ENCODE data around the gene BICC1.

The BICC1 gene, protein sequence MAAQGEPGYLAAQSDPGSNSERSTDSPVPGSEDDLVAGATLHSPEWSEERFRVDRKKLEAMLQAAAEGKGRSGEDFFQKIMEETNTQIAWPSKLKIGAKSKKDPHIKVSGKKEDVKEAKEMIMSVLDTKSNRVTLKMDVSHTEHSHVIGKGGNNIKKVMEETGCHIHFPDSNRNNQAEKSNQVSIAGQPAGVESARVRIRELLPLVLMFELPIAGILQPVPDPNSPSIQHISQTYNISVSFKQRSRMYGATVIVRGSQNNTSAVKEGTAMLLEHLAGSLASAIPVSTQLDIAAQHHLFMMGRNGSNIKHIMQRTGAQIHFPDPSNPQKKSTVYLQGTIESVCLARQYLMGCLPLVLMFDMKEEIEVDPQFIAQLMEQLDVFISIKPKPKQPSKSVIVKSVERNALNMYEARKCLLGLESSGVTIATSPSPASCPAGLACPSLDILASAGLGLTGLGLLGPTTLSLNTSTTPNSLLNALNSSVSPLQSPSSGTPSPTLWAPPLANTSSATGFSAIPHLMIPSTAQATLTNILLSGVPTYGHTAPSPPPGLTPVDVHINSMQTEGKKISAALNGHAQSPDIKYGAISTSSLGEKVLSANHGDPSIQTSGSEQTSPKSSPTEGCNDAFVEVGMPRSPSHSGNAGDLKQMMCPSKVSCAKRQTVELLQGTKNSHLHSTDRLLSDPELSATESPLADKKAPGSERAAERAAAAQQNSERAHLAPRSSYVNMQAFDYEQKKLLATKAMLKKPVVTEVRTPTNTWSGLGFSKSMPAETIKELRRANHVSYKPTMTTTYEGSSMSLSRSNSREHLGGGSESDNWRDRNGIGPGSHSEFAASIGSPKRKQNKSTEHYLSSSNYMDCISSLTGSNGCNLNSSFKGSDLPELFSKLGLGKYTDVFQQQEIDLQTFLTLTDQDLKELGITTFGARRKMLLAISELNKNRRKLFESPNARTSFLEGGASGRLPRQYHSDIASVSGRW

DNA sequence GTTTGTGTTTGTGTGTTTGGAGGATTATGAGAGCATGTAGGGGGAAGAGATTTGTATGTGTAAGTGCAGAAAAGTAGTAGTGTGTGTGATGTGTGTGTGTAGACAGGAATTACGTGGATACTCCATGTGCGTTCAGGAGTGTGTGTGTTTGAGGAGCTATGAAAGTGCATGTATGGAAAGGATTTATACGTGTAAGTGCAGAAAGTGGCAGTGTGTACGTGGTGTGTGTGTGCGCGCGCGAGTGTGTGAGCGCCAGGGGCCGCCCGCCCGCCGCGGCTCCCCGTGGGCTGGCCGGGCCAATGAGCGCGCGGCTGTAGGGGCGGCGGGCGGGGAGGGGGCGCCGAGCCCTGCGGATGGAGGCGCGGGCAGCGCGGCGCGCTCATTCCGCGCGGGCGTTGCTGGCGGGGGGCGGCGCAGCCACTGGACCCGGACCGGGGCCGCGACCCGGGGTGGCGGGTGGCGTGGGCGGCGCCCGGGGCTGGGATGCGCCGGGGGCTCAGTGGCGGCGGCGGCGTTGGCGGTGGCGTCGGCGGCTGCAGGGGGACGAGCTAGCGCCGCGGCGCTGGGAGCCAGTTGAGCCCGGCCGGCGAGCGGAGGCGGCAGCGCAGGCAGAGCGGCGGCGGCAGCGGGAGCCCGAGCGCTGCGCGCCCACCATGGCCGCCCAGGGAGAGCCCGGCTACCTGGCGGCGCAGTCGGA, at the start of gene BICC1:
BICC1 (plus strand) TSS at position 382 of the 697 bp plus-strand sequence; CDS start at position 654, 272 bp downstream.
- no peak for TF ChIP-seq GATA2 (IDR thresholded peaks at IDR 0.05; ENCODE audit: low read depth, low read length)
- no peak for TF ChIP-seq GATA3 (IDR thresholded peaks at IDR 0.05; ENCODE audit: low read depth, low read length)

DNA sequence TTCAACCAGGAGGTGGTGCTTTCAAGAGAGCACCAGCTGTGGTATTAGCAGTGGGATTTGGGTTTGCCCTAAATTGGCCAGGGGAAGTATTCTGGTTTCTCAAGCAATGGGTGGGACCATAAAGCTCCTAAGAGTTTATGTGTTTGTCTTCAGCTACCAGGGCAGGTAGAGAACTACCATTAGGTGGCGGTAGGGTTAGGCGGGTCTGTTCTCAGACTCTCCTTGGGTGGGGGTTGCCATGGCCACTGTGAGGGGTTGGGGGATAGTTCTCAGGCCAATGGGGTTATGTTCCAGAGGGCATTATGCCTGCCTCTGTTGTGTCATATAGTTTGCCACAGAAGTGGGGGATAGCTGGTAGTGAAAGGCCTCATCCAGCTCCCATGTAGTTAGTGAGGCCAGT, 47.7 kb upstream of the BICC1 start:
- TF ChIP-seq GATA2 (IDR thresholded peaks at IDR 0.05; ENCODE audit: low read depth, low read length) (no peak), GATA3 (IDR thresholded peaks at IDR 0.05; ENCODE audit: low read depth, low read length) (no peak)

DNA sequence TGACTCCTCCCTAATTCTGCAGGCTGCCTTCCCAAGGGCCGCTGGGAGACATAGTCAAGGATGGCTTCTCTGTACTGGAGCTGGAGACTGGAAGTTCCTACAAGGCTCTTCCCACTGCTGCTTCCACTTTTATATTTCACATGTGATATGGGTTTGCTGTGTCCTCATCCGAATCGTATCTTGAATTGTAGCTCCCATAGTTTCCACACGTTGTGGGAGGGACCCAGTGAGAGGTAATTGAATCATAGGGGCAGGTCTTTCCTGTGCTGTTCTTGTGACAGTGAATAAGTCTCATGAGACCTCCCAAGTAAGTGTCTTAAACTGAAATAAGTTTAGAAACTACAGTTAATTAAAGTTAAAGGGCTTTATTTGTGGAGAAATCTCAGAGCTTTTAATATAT, 47.0 kb upstream of the BICC1 start:
- TF ChIP-seq GATA3 (IDR thresholded peaks at IDR 0.05; ENCODE audit: low read depth, low read length) = no peak
- no peak for TF ChIP-seq GATA2 (IDR thresholded peaks at IDR 0.05; ENCODE audit: low read depth, low read length)

DNA sequence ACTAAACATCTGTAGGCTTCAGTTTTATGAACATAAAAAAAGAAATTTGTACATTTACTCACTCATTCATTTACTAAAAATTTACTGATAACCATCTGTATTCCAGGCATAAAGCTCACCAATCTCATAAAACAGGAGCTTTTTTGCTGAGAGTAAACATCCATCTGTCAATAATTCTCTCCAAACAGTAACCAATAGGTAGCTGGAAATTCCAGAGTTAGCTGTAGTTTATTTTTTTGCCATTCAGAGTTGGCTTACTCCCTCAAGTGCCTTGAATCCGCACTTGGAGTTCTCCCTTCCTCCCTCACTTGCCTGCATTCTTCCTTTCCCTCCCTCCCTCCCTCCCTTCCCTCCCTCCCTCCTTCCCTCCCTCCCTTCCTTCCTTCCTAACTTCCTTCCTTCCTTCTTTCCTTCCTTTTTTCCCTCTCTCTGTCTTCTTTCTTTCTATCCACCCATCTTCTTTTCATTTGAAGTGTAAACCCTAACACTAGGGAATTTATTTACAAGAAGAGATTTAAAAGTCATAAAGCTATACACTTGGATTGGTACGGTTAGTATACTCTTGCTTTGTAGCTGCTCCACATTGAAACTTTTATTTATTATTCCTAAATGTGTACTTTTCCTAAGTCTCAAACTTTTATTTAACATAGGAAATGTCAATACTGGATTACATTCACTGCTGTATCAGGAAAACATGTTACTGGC, 44.6 kb upstream of the BICC1 start:
- TF ChIP-seq GATA2 (IDR thresholded peaks at IDR 0.05; ENCODE audit: low read depth, low read length) = no peak
- no peak for TF ChIP-seq GATA3 (IDR thresholded peaks at IDR 0.05; ENCODE audit: low read depth, low read length)

DNA sequence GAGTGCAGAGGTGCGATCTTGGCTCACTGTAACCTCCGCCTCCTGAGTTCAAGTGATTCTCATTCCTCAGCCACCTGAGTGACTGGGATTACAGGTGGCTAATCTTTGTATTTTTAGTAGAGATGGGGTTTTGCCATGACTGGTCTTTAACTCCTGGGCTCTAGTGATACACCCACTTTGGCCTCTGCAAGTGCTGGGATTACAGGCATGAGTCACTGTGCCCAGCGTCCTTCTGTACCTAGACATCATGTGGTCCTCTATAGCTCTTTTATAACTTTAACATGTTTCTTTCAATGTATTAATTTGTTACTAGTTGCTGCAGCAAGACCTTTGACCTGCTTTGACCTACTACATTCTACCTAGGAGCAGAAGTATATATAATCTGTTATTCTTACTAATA, 38.7 kb upstream of the BICC1 start:
- TF ChIP-seq GATA2 (IDR thresholded peaks at IDR 0.05; ENCODE audit: low read depth, low read length) (no peak), GATA3 (IDR thresholded peaks at IDR 0.05; ENCODE audit: low read depth, low read length) (no peak)

DNA sequence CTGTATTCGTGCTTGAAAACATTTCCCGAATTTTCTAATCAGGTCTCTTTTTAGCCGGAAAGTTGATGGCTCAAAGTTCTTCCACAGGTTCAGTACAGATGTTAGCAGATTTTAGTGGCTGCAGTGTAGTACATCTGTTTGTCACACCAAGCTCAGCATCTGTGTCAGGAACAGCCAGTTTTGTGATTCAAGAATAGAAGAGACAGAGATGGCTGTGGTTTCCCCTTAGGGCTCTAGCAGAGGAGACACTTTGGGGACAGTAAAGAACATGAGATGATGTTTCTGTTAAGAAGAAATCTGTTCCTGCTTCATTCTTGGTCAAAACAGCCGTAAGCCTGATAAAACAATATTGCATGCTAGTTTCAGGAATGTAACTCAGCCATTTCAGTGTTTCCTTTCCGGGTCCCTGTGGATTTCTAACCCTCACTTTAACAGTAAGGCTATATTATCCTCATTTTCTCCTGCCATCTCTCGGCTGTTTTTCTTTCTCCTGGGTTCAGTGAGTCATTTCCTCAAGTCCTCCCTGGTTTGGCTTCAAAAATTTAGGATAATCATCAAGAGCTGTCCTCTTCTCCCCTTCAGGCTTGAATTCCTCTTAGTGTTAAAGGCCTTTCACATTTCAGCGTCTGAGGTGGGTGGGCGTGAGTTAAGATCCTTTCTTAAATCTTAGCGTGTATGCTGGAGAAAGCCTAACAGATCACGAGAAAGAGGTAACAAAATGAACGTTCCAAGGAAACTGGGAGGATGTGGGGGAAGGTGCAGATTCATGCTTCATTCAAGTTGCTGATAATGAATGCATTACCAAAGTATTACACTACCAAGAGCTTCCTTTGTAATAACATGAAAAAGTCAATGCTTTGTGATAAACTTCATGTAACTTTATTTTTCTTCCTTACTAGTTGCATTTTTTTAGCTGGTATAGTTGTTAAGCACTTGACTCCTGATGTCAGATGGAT, 37.1 kb upstream of the BICC1 start:
- TF ChIP-seq GATA2 (IDR thresholded peaks at IDR 0.05; ENCODE audit: low read depth, low read length) (no peak), GATA3 (IDR thresholded peaks at IDR 0.05; ENCODE audit: low read depth, low read length) (no peak)

DNA sequence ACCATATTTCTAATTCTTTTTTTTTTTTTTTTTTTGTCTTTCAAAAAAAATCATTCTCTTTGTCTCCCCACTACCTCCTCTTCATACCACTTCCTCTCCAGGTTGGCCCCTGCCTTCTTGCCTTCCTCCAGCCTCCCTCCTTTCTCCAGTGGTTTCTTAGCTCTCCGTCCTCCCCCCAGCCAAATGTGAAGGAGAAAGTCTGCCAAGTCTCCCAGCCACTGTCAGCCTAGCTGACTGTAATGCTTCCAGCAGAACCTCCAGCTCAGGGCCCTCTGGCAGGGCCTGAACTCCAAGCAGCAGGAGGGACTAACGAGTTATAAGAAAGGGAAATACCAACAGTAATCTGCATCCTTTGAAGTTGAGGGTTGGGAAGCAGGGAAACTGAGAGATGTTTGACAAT, 35.5 kb upstream of the BICC1 start:
- TF ChIP-seq GATA2 (IDR thresholded peaks at IDR 0.05; ENCODE audit: low read depth, low read length) (no peak), GATA3 (IDR thresholded peaks at IDR 0.05; ENCODE audit: low read depth, low read length) (no peak)

DNA sequence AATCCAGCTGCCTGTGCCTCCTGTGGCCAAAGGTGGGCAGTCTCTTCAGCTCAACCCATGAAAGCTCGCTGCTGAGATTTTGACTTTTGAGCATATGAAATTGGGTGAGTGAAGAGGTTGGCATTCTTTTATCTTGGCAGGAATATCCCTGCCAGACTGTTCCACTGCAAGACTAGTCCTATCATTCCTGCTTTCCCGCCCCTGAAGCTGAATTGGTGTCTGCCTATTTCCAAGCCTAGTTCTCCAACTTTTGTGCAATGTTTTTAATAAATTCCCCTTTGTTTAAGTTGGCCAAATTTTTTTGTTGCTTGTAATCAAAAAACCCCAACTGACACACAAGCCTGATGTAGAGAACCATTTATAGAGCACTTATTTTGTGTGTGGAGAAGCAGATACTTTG, 34.8 kb upstream of the BICC1 start:
- no peak for TF ChIP-seq GATA2 (IDR thresholded peaks at IDR 0.05; ENCODE audit: low read depth, low read length)
- no peak for TF ChIP-seq GATA3 (IDR thresholded peaks at IDR 0.05; ENCODE audit: low read depth, low read length)

DNA sequence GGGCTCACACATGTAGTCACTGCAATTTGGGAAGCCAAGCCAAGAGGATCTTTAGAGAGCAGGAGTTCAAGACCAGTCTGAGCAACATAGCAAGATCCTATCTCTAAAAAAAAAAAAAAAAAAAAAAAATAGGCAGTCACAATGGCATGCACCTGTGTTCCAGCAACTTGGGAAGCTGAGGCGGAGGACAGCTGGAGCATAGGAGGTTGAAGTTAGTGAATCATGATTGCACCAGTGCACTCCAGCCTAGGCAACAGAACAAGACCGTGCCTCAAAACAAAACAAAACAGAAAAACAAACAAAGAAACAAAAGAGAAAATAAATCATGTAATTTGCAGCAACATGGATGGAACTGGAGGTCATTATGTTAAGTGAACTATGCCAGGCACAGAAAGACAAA, 33.6 kb upstream of the BICC1 start:
- TF ChIP-seq GATA2 (IDR thresholded peaks at IDR 0.05; ENCODE audit: low read depth, low read length) (no peak), GATA3 (IDR thresholded peaks at IDR 0.05; ENCODE audit: low read depth, low read length) (no peak)

DNA sequence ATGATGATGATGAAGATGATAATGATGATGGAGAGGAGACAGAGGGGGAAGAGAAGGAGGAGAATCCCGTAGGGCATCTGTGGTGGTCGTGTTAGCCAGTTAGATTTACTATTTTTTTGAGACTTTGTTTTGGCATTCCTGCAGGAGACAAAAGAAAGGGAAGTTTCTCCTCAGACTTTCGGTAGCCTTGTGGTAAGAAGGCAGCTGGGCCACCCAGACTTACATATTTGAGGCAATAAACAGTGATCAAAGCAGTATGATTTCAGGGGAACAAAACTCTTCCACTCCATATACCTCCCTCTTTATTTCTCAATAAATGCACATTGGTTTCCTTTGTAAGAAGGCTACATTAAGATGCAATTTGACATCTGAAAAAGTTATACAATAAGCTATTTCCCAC, 32.4 kb upstream of the BICC1 start:
- TF ChIP-seq GATA3 (IDR thresholded peaks at IDR 0.05; ENCODE audit: low read depth, low read length) = no peak
- no peak for TF ChIP-seq GATA2 (IDR thresholded peaks at IDR 0.05; ENCODE audit: low read depth, low read length)

DNA sequence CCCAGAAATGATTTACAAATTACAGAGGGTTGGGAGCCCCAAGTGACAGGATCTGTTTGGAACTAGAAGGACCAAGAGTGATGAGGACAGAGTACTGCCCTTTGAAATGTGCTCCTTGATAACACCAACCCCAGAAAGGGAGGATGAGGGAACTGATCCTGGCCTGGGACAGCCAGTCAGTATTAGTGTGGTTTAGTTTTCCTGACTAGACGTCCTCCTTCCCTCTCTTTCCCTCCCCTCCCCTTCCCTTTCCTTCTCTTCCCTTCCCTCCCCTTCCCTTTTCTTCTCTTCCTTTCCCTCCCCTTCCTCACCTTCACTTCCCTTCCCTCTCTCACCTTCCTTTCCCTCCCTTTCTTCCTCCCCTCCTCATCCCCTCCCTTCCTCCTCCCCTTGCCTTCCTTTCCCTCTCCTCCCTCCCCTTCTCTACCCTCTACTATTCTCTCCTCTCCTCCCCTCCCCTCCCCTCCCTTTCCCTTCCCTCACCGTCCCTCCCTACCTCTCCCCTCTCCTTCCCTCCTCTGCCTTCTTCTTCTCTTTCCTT, 31.0 kb upstream of the BICC1 start:
- no peak for TF ChIP-seq GATA2 (IDR thresholded peaks at IDR 0.05; ENCODE audit: low read depth, low read length)
- no peak for TF ChIP-seq GATA3 (IDR thresholded peaks at IDR 0.05; ENCODE audit: low read depth, low read length)

DNA sequence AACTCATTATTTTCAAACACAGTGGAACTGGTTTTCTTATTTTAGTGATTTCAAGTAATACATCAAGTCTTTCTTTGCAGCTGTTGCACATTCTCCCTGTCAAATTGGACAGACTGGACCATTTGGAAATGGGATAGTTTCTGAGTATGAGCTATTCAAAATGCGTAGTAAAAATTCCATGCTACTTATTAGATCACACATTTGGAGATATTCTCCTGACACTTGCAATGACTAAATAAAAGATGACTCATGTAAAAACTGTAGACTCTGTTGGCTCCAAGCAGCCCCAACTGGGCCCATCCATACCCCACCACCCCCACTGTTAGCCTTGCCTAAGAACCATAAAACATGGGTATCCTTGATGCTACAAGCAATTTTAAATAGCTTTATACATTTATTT, 25.9 kb upstream of the BICC1 start:
- no peak for TF ChIP-seq GATA3 (IDR thresholded peaks at IDR 0.05; ENCODE audit: low read depth, low read length)
- no peak for TF ChIP-seq GATA2 (IDR thresholded peaks at IDR 0.05; ENCODE audit: low read depth, low read length)
